Dermis blood vessel endothelial cell (primary cell): Measurements from ENCODE around the gene SCAF1. TPM values are rescaled to one million over a fixed set of nuclear protein-coding genes. Genes with fewer than 3 reads are reported as not detected.

ENCODE experiments used
- DNase-seq: peaks from one replicate; pipeline ENCODE4 v3.0.0; 2010
- total RNA-seq: library from RNA; depleted of rRNA; stranded (reverse); fragments of >200 nt; gene quantifications from 2 replicates; pipeline ENCODE4 v1.2.3, GENCODE V29; 2014

SCAF1 gene
- total RNA-seq, 1 donor from 2014 or later = 11.9 TPM

DNA sequence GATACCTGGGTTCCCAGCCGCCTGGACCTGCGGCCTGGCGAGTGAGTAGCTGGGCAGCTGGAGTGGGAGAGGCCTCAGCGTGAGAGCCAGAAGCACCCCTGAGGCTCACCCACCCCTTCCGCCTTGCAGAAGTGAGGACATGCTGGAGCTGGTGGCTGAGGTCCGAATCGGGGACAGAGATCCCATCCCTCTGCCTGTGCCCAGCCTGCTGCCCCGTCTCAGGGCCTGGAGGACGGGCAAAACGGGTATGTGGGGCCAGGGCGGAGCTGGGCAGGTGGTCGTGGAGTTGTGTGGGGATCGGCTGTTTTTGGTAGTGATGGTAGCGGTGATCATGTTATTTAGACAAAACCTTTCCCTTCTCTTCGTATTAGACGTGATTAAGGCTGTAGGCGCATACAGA, 4.6 kb downstream of the SCAF1 start:
- DNase-seq = no peak

DNA sequence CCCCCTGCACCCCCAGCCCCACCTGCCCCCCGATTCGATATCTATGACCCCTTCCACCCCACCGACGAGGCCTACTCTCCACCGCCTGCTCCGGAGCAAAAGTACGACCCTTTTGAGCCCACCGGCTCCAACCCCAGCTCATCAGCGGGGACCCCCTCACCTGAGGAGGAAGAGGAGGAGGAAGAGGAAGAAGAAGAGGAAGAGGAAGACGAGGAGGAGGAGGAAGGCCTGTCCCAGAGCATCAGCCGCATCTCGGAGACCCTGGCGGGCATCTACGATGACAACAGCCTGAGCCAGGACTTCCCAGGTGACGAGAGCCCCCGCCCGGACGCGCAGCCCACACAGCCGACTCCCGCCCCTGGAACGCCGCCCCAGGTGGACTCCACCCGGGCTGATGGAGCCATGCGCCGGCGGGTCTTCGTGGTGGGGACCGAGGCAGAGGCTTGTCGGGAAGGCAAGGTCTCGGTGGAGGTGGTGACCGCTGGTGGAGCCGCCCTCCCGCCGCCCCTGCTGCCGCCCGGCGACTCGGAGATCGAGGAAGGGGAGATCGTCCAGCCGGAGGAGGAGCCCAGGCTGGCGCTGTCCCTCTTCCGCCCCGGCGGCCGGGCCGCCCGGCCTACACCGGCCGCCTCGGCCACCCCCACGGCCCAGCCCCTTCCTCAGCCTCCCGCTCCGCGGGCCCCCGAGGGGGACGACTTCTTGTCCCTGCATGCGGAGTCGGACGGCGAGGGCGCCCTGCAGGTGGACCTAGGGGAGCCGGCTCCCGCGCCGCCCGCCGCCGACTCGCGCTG, 9.2 kb downstream of the SCAF1 start:
- DNase-seq = no peak

DNA sequence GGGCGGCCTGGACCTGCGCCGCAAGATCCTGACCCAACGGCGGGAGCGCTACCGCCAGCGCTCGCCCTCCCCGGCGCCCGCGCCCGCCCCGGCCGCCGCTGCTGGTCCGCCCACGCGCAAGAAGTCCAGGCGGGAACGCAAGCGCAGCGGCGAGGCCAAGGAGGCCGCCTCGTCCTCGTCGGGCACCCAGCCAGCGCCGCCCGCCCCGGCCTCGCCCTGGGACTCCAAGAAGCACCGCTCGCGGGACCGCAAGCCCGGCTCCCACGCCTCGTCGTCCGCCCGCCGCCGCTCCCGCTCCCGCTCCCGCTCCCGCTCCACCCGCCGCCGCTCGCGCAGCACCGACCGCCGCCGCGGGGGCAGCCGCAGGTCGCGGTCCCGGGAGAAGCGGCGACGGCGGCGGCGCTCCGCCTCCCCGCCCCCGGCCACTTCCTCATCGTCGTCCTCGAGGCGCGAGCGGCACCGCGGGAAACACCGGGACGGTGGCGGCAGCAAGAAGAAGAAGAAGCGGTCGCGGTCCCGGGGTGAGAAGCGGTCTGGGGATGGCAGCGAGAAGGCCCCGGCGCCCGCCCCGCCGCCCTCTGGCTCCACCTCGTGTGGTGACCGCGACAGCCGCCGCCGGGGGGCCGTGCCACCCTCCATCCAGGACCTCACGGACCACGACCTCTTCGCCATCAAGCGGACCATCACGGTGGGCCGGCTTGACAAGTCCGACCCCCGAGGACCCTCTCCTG, 10.0 kb downstream of the SCAF1 start:
- no peak for DNase-seq

DNA sequence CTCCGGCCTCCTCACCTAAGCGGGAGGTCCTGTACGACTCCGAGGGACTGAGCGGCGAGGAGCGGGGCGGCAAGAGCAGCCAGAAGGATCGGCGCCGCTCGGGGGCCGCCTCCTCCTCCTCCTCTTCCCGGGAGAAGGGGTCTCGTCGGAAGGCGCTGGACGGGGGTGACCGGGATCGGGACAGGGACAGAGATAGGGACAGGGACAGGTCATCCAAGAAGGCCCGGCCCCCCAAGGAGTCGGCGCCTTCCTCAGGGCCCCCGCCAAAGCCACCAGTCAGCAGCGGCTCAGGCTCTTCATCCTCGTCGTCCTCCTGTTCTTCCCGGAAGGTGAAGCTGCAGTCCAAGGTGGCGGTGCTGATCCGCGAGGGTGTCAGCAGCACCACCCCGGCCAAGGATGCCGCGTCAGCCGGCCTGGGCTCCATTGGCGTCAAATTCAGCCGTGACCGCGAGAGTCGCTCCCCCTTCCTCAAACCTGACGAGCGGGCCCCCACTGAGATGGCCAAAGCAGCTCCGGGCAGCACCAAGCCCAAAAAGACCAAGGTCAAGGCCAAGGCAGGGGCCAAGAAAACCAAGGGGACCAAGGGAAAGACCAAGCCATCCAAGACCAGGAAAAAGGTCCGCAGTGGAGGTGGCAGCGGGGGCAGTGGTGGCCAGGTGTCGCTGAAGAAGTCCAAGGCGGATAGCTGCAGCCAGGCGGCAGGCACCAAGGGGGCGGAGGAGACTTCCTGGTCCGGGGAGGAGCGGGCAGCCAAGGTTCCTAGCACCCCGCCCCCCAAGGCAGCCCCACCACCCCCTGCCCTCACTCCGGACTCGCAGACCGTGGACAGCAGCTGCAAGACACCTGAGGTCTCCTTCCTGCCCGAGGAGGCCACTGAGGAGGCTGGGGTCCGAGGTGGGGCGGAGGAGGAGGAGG, 10.8 kb downstream of the SCAF1 start:
- DNase-seq = no peak

DNA sequence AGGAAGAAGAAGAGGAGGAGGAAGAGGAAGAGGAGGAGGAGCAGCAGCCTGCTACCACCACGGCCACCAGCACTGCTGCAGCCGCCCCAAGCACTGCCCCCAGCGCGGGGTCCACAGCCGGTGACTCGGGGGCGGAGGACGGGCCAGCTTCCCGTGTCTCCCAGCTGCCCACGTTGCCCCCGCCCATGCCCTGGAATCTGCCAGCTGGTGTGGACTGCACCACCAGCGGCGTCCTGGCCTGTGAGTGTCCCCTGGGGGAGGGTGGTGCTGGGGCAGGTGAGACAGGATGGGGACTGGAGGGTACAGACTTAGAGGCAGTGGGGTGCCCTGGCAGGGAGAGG, 11.4 kb downstream of the SCAF1 start:
- no peak for DNase-seq

DNA sequence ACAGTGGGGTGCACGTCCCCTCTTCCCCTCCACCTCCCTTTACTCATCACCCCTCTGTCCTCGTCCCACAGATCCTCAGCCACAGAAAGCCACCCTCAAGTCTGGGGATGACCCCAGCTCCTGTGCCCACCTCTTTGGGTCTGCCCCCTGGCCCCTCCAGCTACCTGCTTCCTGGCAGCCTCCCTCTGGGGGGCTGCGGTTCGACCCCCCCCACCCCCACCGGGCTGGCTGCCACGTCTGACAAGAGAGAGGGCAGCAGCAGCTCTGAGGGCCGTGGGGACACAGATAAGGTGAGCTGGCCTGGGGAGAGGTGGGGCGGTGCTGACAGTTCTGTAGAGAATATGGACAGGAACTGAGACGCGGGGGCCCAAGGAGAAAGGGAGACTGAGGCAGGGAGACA, 12.6 kb downstream of the SCAF1 start:
- DNase-seq = no peak

DNA sequence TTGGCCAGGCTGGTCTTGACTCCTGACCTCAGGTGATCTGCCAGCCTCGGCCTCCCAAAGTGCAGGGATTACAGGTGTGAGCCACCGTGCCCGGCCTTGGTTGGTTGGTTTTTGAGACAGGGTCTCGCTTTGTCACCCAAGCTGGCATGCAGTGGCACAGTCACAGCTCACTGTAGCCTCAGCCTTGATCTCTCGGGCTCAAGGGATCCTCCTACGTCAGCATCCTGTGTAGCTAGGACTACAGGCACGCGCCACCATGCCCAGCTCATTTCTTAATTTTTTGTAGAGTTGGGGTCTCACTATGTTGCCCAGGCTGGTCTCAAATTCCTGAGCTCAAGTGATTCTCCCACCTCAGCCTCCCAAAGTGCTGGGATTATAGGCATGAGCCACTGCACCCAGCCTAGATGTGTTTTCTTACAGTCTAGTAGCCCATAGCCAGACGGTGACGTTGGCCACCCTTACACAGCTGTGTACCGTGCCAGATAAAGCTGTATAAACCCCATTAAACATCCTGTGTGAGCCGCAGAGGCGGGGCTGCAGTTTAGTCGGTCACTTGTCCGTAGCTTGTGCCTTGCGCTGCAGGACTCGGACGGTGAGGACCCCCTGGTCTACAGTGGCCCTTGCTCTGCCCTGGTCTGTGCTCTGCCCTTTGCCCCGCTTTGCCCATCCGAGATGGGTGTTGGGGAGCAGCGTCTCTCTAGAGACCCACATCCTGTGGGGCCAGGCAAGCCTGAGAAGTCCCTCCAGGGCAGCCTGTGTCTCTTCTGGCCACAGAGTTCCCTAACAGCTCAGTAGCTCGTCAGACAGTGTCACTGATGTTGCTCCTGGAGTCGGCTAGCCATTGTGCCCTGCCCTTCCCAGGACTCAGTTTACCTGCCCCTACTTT, 13.8 kb downstream of the SCAF1 start:
- DNase-seq = no peak

DNA sequence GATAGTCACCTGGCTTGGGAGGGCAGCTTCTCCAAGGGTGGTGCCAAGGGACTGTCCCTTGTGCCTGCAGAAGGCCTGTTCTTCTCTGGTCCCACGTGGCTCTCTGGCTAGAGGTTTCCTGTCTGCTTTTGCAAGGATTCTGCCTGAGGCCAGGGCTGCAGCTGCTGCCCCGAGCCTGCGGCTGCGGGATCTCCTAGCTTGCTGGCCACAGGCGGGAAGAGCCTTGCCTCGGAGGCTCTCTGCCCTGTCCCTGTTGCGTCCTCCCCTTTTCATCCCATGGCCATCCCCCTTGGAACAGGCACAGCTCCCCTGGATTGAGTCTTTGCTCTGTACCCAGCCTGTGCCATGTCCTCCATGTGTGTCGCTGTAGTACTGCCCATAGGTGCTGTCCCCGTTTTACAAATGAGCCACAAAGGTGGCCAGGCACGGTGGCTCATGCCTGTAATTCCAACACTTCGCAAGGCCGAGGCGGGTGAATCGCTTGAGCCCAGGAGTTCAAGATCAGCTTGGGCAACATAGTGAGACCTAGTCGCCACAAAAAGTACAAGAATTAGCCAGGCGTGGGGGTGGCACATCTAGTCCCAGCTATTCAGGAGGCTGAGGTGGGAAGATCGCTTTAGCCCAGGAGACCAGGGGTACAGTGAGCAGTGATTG, 14.6 kb downstream of the SCAF1 start:
- DNase-seq = no peak

DNA sequence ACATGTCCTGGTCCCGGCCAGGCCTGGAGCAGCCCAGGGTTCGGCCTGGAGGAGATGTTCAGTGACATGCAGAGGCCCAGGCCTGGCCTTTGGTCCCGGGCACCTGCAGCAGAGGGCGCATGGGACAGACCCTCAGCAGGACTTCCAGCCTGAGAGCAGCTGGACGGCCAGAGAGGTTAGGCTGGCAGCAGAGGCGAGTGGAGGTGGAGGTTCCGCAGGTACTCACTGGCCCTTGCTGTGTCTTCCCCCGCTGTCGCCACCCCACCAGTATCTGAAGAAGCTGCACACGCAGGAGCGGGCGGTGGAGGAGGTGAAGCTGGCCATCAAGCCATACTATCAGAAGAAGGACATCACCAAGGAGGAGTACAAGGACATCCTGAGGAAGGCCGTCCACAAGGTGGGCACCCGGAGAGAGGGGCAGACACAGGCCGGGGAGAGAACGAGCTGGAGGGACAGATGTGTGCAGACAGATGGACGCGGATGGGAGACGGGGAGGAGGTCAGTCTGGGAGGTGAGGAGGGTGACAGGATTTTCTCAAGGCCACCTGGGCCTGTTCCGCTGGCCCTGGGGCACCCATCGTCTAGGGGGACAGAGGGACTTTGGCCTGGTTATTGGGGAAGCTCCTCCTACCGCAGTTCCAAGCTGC, 15.6 kb downstream of the SCAF1 start:
- no peak for DNase-seq

DNA sequence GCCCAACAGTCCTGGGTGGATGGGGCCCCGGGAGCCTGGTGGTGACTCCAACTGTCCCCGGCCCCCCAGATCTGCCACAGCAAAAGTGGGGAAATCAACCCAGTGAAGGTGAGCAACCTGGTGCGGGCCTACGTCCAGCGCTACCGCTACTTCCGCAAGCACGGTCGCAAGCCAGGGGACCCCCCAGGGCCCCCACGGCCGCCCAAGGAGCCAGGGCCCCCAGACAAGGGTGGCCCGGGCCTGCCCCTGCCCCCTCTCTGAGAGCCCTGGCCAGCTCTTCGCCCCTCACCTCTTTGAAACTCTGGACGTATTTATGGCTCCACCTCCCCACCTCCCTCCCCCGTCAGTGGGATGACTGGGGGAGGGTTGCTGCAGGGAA, 16.1 kb downstream of the SCAF1 start:
- no peak for DNase-seq

DNA sequence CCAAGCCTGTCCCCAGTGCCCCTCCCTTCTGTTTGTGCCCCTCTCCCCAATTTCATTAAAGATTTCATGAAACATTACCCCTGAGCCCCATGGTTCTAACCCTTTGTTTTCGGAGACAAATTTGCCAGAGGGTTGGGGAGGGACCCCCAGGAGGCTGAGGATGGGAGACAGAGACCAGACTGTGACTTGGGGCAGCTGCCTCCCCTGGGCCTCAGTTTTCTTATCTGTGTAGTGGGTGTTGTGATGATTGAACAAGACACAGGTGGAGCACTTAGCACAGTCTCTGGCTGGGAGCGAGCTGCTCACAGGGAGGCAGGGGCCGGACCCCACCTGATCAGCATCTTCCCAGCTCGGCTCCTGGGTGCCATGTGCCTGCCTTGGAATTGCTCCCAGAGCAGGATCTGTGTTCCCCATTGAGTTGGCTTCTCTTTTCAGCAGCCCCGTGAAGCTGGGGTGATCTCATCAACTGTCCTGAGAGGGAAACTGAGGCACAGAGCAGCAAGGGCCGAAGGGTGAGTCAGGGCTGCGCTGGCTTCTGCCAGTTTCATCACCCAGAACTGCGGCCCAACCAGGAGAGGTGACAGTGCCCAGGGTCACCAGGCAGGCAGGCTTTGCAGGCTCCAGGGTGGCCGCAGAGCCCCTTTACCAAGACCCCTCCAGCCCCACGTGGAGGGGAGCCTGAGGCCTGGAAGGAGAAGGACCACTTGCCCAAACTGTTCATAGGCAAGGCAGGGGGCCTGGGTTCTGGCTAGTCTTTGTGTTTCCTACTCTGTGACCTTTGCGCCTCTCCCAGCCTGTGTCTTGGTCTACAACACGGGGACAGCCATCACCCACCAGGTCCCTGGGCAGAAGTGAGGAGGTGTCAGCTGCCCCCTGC, 16.8 kb downstream of the SCAF1 start:
- DNase-seq = no peak

DNA sequence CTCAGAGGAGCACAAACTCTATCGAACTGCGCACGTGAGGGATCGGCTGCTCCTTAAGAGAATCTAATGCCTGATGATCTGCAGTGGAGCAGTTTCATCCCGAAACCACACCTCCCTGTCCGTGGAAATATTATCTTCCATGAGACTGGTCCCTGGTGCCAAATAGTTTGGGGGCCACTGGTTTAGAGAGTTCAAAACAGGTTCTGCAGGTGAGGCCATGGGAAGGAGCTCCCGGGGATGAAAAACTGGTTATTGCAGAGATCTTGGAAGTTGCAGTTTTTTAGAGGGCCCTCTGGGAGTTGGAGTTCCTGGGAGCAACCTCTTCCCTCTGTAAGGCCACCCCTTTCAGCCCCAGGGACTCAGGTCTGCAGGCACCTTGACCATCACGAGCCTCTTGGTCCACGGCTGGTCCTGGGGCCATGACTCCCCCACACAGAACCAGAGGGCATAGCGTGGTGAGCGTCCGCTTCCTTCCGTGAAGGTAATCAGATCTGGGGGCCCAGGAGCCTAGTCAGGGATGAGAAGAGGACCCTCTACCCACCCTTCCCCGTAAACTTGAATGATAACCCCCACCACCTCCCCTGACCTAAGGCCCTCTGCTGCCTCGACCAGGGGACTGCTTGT, 18.4 kb downstream of the SCAF1 start:
- no peak for DNase-seq

DNA sequence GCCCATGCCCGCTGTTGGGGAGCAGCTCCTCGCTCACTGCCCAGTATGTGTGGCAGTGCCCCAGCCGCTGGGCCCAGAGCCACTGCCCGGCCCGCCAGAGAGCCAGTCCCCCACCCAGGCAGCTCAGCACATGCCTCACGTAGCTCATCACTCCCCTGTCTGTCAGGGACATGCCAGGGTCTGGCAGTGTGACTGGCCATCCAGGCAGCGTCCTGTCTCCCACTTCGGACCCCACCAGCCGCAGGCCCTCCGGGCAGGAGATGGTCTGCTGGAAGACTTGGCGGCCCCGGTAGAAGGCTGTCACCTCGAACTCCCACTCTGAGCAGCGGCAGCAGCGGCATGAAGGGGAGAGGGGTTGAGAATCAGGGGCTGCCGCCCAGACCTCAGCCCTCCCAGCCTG, 20.0 kb downstream of the SCAF1 start:
- no peak for DNase-seq

DNA sequence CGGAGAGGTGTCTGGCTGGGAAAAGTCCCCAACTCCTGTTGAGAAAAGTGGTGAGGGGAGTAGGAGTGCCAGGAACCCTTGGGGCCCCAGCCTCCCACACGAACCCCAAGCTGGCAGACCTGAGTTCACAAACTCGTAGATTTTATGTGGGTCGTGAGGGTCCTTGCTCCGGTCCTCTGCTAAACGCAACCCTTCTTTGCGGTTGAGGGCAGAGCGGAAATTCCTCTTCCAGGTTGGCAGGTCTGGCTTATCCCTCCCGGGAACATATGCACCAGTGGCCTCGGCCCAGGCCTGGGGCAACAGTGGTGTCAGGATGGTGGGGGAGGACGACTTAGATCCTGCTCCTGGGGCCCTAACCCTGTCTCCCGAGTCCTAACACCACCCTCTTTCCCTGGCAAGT, 21.2 kb downstream of the SCAF1 start:
- DNase-seq = no peak

DNA sequence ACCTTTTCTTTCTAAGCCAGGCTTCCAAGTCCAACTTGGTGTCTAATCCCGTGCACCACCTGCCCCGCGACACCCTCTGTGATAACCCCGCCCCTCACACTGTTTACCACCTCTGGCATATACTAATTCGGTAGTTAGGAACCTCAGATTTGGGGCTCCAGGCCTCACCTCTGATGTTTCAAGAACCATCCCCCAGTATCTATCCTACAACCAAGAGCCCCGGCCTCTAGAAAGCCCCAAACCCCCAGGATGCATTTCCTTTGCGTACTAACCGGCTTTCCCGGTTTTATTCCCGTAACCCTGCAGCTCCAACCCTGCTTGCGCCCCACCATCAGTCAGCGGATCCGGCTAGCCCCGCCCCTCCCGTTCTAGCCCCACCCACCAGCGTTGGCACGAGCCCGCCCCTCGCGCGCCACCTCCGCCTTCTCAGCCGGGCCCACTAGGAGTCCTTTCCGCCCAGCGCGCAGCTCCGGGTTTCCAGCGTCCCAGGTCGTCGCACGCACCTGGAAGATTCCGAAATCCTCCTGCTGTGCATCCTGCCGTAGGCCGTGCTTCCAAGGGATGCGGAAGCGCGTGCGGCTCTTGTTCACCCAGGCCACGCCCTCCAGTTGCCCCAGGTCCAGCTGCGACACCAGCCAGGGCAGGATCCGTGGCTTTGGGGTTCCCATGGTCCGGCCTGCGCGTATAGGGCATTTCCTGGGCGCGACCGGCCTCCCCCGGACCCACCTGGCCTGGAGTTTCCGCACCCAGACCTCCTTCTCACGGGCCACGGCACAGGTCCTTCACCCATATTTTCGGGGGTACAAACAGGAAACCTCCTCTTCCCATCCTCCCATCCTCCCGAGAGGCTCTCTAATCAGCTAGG, 22.4 kb downstream of the SCAF1 start:
- peak; percentile 90 for DNase-seq

DNA sequence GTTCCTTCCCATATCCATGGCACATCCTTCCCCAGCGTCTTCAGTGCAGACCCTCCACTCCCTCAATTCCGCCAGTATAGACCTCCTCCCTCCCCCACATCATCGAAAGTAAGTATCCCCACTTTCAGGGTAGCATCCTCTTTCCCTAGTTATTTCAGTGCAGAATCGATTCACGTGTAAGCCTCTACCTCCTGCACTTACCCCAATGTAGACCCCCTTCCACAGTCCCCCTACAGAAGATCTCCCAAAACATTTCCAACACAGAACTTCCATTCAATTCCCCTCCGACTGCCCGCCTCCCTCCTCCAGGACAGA, 23.0 kb downstream of the SCAF1 start:
- DNase-seq = no peak

DNA sequence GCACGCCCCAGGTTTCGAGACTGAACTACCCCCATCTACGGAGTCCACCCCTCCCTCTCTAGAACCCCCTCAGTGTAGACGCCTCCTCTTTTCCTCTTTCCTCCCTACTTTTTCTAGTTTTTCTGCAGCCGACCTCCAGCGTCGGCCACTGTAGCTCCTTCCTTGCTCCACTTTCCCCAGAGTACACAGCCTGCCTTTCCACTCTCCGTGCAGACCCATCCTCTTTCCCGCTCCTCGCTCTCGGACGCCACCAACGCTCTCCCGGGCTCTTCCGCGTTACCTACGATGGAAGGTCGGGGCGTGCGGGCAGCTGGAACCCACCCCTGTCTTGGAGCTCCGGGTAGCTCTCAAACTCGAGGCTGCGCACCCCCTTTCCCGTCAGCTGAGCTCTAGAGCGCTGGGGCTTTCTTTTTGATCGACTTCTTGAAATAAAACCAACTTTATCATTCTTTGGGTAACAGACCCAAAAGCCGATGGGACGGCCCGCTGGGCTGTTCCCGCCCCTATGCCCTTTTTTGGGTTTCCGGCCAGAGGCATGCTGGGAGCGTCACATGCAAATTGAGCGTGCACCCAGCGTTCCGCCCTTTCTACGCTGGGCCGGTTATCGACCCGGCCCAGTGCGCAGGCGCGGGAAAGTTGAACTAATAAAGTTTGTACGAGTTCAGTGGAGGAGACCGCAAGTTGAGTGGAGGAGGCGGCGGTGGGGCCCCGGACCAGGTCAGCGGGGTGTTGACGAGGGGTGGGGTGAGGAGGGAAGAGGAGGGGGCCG, 23.5 kb downstream of the SCAF1 start, which contains the start of the genes BCL2L12 and IRF3:
TSS of gene BCL2L12 (plus strand) at position 583 of the 769 bp plus-strand sequence. CDS start 760 bp downstream, outside the sequence.
TSS of gene IRF3 (minus strand) at position 507 of the 769 bp plus-strand sequence. CDS start 1,019 bp downstream, outside the sequence.
- peak; percentile 98 for DNase-seq

DNA sequence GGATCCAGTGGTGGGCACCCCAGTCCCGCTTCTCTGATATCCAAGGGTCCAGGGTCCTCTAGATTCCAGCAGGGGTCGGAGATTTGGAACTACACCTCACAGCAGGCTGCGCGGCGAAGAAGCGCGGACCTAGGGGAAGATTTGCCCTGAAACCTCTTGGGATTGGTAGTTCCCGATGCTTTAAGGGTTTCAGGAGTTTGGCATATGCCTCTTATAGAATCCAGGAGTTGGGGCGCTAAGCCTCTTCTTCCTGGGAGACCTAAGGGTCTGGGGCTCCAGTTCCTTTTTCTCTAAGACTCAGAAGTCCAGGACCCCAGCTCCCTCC, 24.1 kb downstream of the SCAF1 start:
- no peak for DNase-seq
